Measurements from ENCODE around the gene TDRD10.

The TDRD10 gene

DNA sequence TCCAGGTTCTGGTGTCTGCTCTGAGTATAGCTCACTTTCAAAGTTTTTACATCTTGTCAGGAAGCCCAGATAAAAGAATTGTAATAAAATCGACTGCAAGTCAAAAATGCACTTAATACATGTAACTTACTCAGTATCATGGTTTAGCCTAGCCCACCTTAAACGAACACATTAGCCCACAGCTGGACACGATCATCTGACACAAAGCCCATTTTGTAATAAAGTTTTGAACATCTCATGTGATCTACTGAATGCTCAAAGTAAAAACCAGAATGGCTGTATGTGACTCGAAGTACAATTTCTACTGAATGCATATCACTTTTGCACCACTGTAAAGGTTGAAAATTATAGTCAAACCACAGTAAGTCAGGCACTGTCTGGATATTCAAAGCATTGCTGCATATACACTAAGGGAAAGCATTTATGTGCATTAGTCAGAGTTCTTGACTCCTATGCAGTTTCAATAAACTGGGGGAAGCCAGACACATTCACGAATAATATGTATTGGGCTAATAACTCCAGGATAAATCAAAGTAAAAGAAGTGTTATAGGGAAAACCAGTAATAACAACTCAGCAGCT lies 12.2 kb upstream of the TDRD10 start:
- TF ChIP-seq POLR2A (IDR thresholded peaks at IDR 0.05; ENCODE audit: low read depth, low read length) = no peak
- FAIRE-seq = no peak
- no peak for DNase-seq (ENCODE audit: insufficient read length, low spot score)

DNA sequence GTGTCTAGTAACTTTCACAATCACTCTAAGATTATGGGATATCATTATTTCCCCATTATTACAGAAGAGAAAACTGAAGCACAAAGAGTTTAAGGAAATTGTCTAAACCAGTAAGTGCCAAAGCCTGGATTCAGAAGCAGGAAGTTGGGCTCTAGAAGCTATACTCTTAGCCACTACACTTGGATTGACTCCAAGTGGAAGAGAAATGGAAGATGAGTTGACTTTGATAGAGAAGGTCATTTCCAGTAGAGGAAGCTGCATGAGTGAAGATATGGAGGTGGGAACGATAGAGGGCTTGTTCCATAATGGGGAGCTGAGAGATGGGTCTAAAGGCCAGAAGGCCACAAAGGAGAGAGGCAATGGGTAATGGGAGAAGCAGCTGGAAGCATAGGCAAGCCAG lies 11.7 kb upstream of the TDRD10 start:
- no peak for TF ChIP-seq POLR2A (IDR thresholded peaks at IDR 0.05; ENCODE audit: low read depth, low read length)
- DNase-seq (ENCODE audit: insufficient read length, low spot score) (no peak), FAIRE-seq (no peak)

DNA sequence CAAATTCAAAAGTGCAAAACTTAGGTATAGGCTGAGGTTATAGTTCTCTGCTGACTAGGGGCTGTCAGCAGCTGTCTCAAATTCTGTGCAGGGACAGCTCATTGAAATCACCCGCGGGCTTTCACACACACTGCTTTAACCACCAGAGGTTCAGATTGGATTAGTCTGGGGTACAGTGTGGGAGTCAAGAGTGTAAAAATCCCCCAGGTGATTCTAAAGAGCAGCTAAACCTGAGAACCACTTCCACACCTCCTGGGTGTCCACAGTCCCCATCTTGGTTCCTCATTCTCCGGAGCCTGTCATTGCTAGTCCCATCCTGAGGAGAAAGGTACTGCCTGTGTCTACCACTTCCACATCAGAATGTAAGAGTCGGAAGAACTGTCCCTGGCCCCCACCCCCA lies 9.9 kb upstream of the TDRD10 start:
- FAIRE-seq = no peak
- no peak for TF ChIP-seq POLR2A (IDR thresholded peaks at IDR 0.05; ENCODE audit: low read depth, low read length)
- no peak for DNase-seq (ENCODE audit: insufficient read length, low spot score)

DNA sequence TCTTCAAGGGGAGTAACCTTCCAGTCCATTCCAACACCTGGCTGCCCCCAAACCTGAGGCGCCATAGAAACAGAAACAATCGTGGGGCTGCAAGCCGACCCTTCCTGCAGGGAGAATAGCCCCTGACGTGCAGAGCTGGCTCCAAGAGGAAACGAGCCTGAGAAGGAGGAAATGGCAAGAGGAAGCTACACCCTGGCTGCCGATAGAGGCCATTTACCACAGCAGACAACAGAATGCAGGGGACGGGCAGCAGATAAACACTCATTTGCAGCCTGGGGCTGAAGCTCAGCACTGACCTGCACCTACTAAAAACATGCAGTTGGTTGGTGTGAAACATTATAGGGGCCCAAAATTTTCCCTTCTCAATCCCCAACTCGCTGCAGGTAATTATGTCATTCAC lies 8.7 kb upstream of the TDRD10 start:
- no peak for DNase-seq (ENCODE audit: insufficient read length, low spot score)
- TF ChIP-seq POLR2A (IDR thresholded peaks at IDR 0.05; ENCODE audit: low read depth, low read length) = no peak
- no peak for FAIRE-seq

DNA sequence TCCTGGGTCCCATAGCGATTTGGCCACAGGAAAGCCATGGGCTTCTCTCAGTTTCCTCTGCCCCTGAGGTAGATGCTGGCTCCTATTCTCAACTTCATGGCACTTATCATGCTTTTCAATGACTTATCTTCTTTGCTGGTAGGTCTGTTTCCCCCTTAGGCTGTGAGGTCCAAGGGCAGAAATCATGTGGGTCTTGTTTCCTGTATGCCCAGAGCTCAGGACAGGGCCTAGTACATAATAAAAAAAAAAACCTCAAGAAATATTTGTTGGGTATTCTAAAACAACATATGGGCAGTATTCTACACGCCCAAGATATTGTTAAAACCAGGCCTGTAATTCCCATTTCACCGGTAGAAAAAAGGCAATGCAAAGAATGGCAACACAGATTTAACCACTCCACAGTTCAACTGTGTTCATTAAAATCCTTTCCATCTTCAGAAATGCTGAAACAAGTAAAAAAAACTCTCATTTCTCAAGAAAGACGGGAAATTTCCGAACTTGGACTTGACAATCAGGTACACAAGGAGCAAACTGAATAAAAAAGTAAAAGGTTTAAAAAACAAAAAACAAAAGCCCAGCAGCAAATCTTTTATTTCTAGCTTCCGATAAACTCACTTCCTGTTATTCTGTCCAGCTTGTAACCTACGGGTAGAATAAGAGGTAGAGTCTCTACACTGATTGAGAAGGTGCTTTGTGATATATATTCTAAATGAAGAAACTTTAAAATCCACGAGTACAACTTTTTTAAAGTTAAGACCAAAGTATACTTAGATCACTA lies 6.3 kb upstream of the TDRD10 start:
- DNase-seq (ENCODE audit: insufficient read length, low spot score) = no peak
- TF ChIP-seq POLR2A (IDR thresholded peaks at IDR 0.05; ENCODE audit: low read depth, low read length) = no peak
- FAIRE-seq = no peak

DNA sequence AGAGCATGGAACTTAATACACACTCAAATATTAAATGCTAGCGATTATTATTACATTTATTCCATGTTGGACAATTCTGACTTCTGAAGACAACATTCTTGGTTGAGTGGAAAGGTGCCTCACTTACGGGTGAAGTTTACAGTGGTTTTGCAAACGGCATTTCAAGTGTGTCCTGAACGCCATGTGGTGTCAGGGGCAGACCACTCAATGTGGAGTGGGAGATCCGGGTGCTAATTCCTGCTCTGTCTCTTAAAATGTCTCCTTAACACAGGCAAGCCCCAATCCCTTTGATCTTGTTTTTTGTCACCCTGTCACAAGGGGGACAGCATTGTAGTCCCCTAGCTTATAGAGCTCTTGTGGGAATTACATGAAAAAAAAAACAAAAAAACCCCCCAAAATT lies 5.6 kb upstream of the TDRD10 start:
- no peak for TF ChIP-seq POLR2A (IDR thresholded peaks at IDR 0.05; ENCODE audit: low read depth, low read length)
- DNase-seq (ENCODE audit: insufficient read length, low spot score) (no peak), FAIRE-seq (no peak)

DNA sequence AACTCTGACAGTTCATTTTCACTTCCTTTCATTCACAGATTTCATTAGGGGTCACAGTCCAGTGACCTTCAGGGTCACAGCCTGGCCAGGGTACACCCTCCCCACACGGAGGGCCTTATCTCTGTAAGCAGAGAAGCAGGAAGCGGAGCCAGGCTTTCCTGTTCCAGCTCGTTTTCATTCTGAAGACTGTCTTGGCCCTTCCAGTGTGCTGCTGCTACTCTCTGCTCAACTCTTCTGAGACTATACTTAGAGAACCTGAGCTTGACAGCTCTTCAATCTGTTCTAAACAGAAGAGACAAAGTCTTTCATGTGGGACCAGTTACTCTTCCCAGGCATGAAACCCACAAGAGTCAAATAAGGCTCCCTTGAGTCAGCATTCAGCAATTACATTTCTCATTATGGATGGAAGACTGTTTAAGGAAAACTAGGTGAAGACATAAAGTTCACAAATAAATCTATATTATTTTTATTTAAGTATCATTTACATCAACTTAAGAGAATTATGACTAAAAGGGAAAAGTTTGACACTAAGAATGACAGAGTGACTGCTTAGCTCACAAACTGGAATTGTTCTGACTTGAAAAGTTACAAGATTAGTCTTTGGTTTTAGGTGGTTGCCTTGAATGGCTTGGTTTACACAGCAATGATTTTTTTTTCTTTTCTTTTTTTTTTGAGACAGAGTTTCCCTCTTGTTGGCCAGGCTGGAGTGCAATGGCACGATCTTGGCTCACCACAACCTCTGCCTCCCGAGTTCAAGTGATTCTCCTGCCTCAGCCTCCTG lies 4.8 kb upstream of the TDRD10 start:
- FAIRE-seq = no peak
- DNase-seq (ENCODE audit: insufficient read length, low spot score) = no peak
- TF ChIP-seq POLR2A (IDR thresholded peaks at IDR 0.05; ENCODE audit: low read depth, low read length) = no peak

GRCh38 chr1:154499446-154499845 lies 2.6 kb upstream of the TDRD10 start:
- FAIRE-seq = no peak

DNA sequence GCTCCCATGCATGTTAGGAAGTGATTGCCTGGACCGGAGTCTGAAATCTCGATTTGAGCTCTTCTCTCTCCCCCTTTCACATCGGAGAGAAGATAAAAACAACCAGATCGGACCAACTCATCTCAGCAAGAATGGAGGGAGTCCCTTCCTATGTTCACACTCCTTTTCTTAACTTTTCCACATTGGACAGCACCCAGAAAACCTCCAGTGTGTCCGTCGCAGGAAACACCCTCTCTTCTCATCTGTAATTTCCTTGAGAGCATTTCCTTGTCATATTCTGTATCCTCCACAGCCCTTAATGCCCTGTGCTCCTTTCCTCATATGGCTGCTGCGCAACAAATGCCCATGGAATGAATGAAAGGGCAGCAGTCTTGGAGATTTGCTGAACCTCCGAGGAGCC lies 1.5 kb upstream of the TDRD10 start:
- DNase-seq (ENCODE audit: insufficient read length, low spot score) = no peak
- TF ChIP-seq POLR2A (IDR thresholded peaks at IDR 0.05; ENCODE audit: low read depth, low read length) = no peak
- FAIRE-seq = no peak

More at GRCh38 chr1:154499446-154499845, 2.6 kb upstream of the TDRD10 start:
- no peak for DNase-seq (ENCODE audit: insufficient read length, low spot score)
- no peak for TF ChIP-seq POLR2A (IDR thresholded peaks at IDR 0.05; ENCODE audit: low read depth, low read length)

- TF ChIP-seq POLR2A (IDR thresholded peaks at IDR 0.05; ENCODE audit: low read depth, low read length) = no peak
- no peak for DNase-seq (ENCODE audit: insufficient read length, low spot score)
These were observed 475 bp upstream of the TDRD10 start for GRCh38 chr1:154501423-154502065.

DNA sequence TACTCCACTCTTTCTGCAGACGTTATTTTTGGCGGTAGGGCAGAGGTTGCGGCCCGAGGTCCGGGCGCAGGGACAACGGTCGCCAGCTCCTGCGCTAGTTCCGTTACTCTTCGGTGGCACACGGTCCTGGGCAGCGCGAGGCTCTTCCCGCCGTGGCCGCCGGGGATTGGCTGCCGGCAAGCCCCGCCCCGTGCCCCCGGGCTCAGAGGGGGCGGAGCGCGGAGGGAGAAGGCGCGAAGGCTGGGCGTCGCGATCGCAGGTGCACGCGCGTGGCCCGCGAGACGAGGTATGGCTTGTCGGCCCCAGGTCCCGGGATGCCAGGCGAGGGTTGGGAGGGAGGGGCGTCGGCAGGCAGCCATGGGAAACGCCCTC lies 711 bp downstream of the TDRD10 start:
- TF ChIP-seq POLR2A (IDR thresholded peaks at IDR 0.05; ENCODE audit: low read depth, low read length) = no peak
- FAIRE-seq = no peak
- no peak for DNase-seq (ENCODE audit: insufficient read length, low spot score)

More at GRCh38 chr1:154501423-154502065, 475 bp upstream of the TDRD10 start:
- no peak for FAIRE-seq

DNA sequence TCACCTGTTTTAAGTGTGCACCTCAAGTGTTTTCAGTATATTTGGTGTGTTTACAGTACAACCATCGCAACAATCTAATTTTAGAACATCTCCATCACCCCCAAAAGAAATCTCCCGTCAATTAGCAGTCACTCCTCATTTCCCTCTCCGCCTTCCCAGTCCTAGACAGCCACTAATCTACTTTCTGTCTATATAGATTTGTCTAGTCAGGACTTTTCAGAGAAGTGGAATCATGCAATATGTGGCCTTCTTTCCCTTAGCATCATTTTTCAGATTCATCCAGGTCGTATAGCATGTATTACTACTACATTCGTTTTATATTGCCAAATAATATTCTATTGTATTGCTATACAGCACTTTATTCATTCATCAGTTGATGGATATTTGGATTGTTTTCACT lies 1.9 kb downstream of the TDRD10 start:
- no peak for TF ChIP-seq POLR2A (IDR thresholded peaks at IDR 0.05; ENCODE audit: low read depth, low read length)
- FAIRE-seq (no peak), DNase-seq (ENCODE audit: insufficient read length, low spot score) (no peak)

DNA sequence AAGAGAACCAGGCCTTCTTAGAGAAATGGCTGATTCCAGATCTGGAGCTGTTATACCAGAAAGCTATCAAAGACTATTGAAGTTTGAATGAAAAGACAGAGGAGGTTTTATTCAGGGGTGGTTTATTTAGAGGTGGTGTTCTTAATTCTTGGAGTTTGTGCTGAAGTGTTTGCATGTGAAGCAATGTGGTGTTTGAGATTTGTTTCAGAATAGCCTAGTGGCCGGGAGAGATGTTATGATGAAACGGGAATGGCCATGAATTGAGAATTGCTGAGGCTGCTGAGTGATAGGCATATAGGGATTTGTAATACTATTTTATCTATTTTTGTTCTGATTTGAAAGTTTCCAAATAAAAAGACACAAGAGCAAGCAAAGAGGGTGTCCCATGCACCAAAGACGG lies 10.7 kb downstream of the TDRD10 start:
- no peak for DNase-seq (ENCODE audit: insufficient read length, low spot score)
- no peak for TF ChIP-seq POLR2A (IDR thresholded peaks at IDR 0.05; ENCODE audit: low read depth, low read length)
- no peak for FAIRE-seq

- no peak for TF ChIP-seq POLR2A (IDR thresholded peaks at IDR 0.05; ENCODE audit: low read depth, low read length)
- FAIRE-seq (no peak), DNase-seq (ENCODE audit: insufficient read length, low spot score) (no peak)
These were observed 12.1 kb downstream of the TDRD10 start for GRCh38 chr1:154514066-154514553.

All from H54 (cell line).